Mucosa of rectum (tissue), 2 donors: ENCODE measurements around the gene ZSWIM1.

Experiments
- H3K27ac ChIP-seq, 2 donors: one replicate each; pipeline ENCODE4 v1.7.0; 2013; ENCODE audit warnings: inconsistent platforms in 2 of 2, low read depth in 2 of 2, low read length in 2 of 2
- H3K27me3 ChIP-seq, 2 donors: one replicate each; pipeline ENCODE4 v1.7.0; 2013; ENCODE audit warnings: low read length in 2 of 2; ENCODE audit not compliant: control insufficient read depth in 2 of 2, insufficient read depth in 2 of 2
- H3K36me3 ChIP-seq, 2 donors: one replicate each; pipeline ENCODE4 v1.7.0; 2013; ENCODE audit warnings: low read length in 2 of 2; ENCODE audit not compliant: control insufficient read depth in 2 of 2, insufficient read depth in 2 of 2
- H3K4me1 ChIP-seq, 2 donors: one replicate each; pipeline ENCODE4 v1.7.0; 2013; ENCODE audit warnings: low read length in 2 of 2, mild to moderate bottlenecking in 1 of 2; ENCODE audit not compliant: control insufficient read depth in 2 of 2, insufficient read depth in 2 of 2
- H3K4me3 ChIP-seq, 2 donors: one replicate each; pipeline ENCODE4 v1.7.0; 2013; ENCODE audit warnings: low read length in 2 of 2
- H3K9ac ChIP-seq, 2 donors: one replicate each; pipeline ENCODE4 v1.7.0; 2013; ENCODE audit warnings: low read length in 2 of 2, low read depth in 1 of 2, mild to moderate bottlenecking in 1 of 2
- H3K9me3 ChIP-seq, 2 donors: one replicate each; pipeline ENCODE4 v1.7.0; 2013; ENCODE audit warnings: low read length in 2 of 2; ENCODE audit not compliant: control insufficient read depth in 2 of 2
- donor health status: healthy.
- donor health status: Normal muscosa, but diverticular disease.

The ZSWIM1 gene

DNA sequence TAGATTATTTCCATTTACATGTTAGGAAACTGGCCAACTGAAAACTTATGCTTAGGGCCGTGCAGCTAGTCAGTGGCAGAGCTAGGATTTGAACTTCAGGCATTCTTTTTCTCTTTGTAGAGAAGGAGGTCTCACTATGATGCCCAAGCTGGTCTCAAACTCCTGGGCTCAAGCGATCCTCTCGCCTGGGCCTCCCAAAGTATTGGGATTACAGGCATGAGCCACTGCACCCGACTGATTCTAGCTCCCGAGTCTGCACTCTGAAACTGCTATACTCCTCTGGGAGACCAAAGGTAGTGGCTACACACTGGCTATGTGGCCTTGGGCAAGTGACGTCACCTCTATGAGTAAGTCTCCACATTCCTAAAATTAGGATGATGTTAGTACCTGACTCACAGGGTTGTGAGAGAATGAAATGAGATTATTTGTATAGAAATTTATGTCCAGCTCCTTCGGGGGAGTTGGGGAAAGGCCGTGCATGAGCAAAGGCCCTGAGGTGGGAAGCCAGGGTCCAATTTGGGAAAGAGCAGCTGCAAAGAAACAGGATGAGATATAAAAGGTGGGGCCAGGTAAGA is 24.6 kb downstream of the ZSWIM1 start:
- H3K36me3 ChIP-seq = peaks cover 0 to 6% of the 10 kb centered on the region in 2 donors
- no peaks in the 10 kb centered on the region for H3K27me3 ChIP-seq
- no peak overlapping the region for H3K27ac ChIP-seq
- H3K9me3 ChIP-seq = no peaks in the 10 kb centered on the region
- no peak overlapping the region for H3K4me3 ChIP-seq
- H3K9ac ChIP-seq = no peak overlapping the region
- H3K4me1 ChIP-seq = peaks cover 0 to 2% of the 10 kb centered on the region in 2 donors

GRCh38 chr20:45907219-45907948 is 26.4 kb downstream of the ZSWIM1 start:
- H3K27me3 ChIP-seq = no peaks in the 10 kb centered on the region
- H3K27ac ChIP-seq = no peak overlapping the region
- H3K4me1 ChIP-seq = peaks cover 8 to 11% of the 10 kb centered on the region in 2 donors
- peaks cover 0 to 6% of the 10 kb centered on the region in 2 donors for H3K36me3 ChIP-seq
- no peaks in the 10 kb centered on the region for H3K9me3 ChIP-seq
- H3K4me3 ChIP-seq = no peak overlapping the region
- no peak overlapping the region for H3K9ac ChIP-seq

- Histone ChIP-seq H3K4me3 (no peak overlapping the region), H3K27me3 (no peaks in the 10 kb centered on the region), H3K9ac (no peak overlapping the region), H3K36me3 (peaks cover 0 to 6% of the 10 kb centered on the region in 2 donors), H3K27ac (no peak overlapping the region), H3K9me3 (no peaks in the 10 kb centered on the region), H3K4me1 (peaks cover 8 to 11% of the 10 kb centered on the region in 2 donors)
Observed at GRCh38 chr20:45908084-45908483, 27.1 kb downstream of the ZSWIM1 start.

- Histone ChIP-seq H3K4me3 (no peak overlapping the region), H3K27ac (no peak overlapping the region), H3K36me3 (peaks cover 0 to 5% of the 10 kb centered on the region in 2 donors), H3K9me3 (no peaks in the 10 kb centered on the region), H3K27me3 (no peaks in the 10 kb centered on the region), H3K4me1 (peaks cover 8 to 11% of the 10 kb centered on the region in 2 donors), H3K9ac (no peak overlapping the region)
Observed at GRCh38 chr20:45909336-45909808, 28.3 kb downstream of the ZSWIM1 start.

DNA sequence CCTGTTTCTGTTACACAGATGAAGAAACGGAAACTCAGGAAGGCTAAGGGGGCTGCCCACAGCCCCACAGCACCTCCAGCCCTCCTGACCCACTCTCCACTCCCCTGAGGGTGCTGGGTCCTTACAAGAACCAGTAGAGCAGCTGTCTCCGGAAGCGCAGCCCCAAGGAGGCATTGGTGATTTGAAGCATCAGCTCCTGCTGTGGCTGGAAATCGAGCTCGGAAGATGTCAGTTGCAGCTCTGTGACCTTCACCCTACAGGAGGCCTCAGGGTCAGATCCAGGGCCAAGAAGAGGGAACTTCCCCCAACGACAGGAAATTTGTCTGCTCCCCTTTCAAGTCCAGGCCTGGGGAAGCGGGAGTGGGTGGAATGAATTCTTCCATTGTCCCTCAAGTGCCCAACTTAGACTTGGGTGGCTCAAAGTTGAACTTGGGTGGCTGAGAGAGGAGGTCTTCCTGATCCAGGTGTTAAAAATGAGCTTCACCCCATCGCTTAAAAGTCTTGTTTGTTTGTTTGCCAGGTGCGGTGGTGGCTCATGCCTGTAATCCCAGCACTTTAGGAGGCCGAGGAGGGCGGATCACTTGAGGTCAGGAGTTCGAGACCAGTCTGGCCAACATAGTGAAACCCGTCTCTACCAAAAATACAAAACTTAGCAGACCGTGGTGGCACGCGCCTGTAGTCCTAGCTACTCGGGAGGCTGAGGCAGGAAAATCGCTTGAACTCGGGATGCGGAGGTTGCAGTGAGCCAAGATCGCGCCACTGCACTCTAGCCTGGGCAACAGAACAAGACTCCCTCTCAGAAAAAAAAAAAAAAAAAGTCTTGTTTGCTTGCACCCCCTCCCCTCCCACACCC is 29.0 kb downstream of the ZSWIM1 start:
- H3K4me3 ChIP-seq = peak overlapping the region in 1 of 2 donors; percentile 44
- H3K9ac ChIP-seq = no peak overlapping the region
- peaks cover 0 to 5% of the 10 kb centered on the region in 2 donors for H3K36me3 ChIP-seq
- peak overlapping the region; percentile 16 to 34 for H3K27ac ChIP-seq
- no peaks in the 10 kb centered on the region for H3K9me3 ChIP-seq
- H3K27me3 ChIP-seq = no peaks in the 10 kb centered on the region
- peaks cover 8 to 11% of the 10 kb centered on the region in 2 donors for H3K4me1 ChIP-seq

GRCh38 chr20:45910670-45911485 is 29.9 kb downstream of the ZSWIM1 start:
- Histone ChIP-seq H3K27me3 (no peaks in the 10 kb centered on the region), H3K9ac (peak overlapping the region; percentile 48 to 68), H3K4me3 (peak overlapping the region; percentile 62 to 70), H3K36me3 (peaks cover 0 to 3% of the 10 kb centered on the region in 2 donors), H3K27ac (peak overlapping the region; percentile 59 to 84), H3K4me1 (peaks cover 8 to 11% of the 10 kb centered on the region in 2 donors), H3K9me3 (no peaks in the 10 kb centered on the region)

DNA sequence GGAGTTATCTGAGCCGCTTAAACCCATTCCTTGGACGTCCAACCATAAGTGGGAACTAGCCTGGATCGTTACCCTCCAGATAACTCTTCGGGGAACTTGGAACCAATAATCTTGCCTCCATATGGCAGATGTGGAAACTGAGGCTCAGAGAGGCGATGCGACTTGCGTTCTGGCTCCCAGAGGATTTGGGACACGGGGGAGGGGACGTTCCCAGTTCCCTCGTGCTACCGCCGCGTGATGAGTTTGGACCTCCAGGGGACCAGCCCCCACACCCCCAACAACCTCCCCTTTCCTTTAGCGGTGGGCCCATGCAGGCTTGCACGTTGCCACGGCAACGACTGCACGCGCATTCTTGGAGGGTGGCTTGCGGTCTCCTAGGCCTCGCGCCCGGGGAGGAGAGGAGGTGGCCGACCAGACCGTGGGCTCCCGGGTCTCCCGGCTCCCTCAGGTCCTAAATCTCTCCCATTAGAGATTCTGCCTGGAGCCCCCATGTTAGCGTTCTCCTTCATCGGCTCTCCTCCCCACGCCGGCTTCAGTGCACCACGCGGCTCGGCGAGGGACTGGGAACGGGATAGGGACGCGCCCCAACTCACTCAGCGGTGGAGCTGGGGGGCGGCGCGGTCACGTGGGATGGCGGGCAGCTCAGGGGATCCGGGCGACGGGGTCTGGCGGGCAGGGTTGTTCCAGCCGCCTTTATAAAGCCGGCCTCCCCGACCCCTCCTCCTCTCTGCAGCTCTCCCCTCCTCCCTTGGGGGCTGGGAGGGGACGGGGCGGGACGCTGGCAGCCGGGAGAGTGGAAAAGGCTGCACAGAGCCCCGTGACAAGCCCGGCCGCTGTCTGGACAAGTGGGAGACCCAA is 30.7 kb downstream of the ZSWIM1 start, which contains the start of gene PLTP:
Gene PLTP, minus strand, starts transcription at position 670 of the 858 bp plus-strand sequence. CDS start 703 bp downstream, outside the sequence.
- H3K36me3 ChIP-seq = peaks cover 0 to 3% of the 10 kb centered on the region in 2 donors
- H3K9ac ChIP-seq = peak within 1 kb of the TSS; percentile 48 to 68
- no peaks in the 10 kb centered on the region for H3K27me3 ChIP-seq
- H3K4me3 ChIP-seq = peak within 1 kb of the TSS; percentile 62 to 70
- no peaks in the 10 kb centered on the region for H3K9me3 ChIP-seq
- H3K27ac ChIP-seq = peak within 1 kb of the TSS; percentile 59 to 84
- peaks cover 8 to 11% of the 10 kb centered on the region in 2 donors for H3K4me1 ChIP-seq

DNA sequence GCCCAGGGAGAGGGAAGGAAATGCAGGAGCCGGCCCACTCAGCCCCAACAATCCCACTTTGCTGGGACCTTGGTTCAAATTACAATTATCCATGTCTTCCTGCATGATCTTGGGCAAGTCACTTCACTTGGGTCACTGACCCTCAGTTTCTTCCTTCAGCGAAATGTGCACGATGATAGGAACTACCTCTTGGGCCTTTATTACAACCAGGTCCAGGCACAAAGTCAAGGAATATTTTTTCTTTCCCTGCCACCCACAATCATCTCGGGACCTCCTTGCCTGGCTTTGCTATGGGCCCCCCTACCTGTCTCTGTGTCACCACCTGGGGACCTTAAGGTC is 31.3 kb downstream of the ZSWIM1 start:
- peaks cover 0 to 3% of the 10 kb centered on the region in 2 donors for H3K36me3 ChIP-seq
- H3K9ac ChIP-seq = peak overlapping the region in 1 of 2 donors; percentile 68

DNA sequence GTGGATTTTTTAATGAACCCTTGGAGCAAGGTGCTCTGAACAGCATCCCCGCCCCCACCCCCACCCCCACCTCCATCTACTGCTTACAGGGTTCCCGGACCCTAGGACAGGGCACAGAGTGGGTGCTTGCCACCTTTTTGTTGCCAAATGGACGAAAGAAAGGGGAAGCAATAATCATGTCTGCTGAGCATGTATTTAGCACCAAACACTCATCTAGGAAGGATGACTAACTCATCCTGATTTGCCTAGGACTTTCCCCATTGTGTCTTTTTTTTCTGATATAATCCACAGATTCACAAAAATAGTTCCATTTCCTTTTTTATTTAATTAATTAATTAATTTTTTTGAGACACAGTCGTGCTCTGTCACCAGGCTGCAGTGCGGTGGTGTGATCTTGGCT is 32.1 kb downstream of the ZSWIM1 start:
- H3K27ac ChIP-seq = no peak overlapping the region
- H3K4me3 ChIP-seq = no peak overlapping the region
- no peaks in the 10 kb centered on the region for H3K27me3 ChIP-seq
- H3K4me1 ChIP-seq = peaks cover 11 to 12% of the 10 kb centered on the region in 2 donors
- H3K36me3 ChIP-seq = peaks cover 0 to under 1% of the 10 kb centered on the region in 2 donors
- no peaks in the 10 kb centered on the region for H3K9me3 ChIP-seq
- H3K9ac ChIP-seq = no peak overlapping the region

More for the DNA sequence above, 31.3 kb downstream of the ZSWIM1 start:
- Histone ChIP-seq H3K4me3 (peak overlapping the region in 1 of 2 donors; percentile 54), H3K9me3 (no peaks in the 10 kb centered on the region), H3K27ac (peak overlapping the region; percentile 22 to 84), H3K4me1 (peaks cover 8 to 11% of the 10 kb centered on the region in 2 donors), H3K27me3 (no peaks in the 10 kb centered on the region)
